GM23338 (cell line): Measurements from ENCODE around the gene DOCK10. TPM values are rescaled to one million over a fixed set of nuclear protein-coding genes. Genes with fewer than 3 reads are reported as not detected.

Experiments
- ATAC-seq: fragments of 200-7000 bp; cut with Tn5 transposase; 3 replicates; pipeline ENCODE4 v1.9.1; 2020
- DNase-seq: peaks from one replicate; pipeline ENCODE4 v3.0.0-alpha.2; 2015; ENCODE audit warnings: low spot score
- H2AFZ ChIP-seq: fragments of 200-600 bp; sonication (generic); 2 replicates; pipeline ENCODE4 v1.8.0; 2016; ENCODE audit warnings: antibody characterized with exemption, mild to moderate bottlenecking, moderate library complexity
- H3F3A ChIP-seq: fragments of 200-600 bp; sonication (generic); replicated peaks from 2 replicates; pipeline ENCODE4 v1.8.0; 2017; ENCODE audit warnings: antibody characterized with exemption, mixed run types, low read depth
- H3K27ac ChIP-seq: fragments of 200-600 bp; sonication (generic); 2 replicates; pipeline ENCODE4 v1.6.1; 2016; ENCODE audit warnings: low read depth
- H3K27me3 ChIP-seq: fragments of 200-600 bp; sonication (generic); 2 replicates; pipeline ENCODE4 v1.8.0; 2016; ENCODE audit warnings: mild to moderate bottlenecking, mixed run types, moderate library complexity; ENCODE audit not compliant: insufficient read depth
- H3K36me3 ChIP-seq: fragments of 200-600 bp; sonication (generic); 2 replicates; pipeline ENCODE4 v1.8.0; 2016; ENCODE audit warnings: mild to moderate bottlenecking; ENCODE audit not compliant: insufficient read depth
- H3K4me1 ChIP-seq: fragments of 200-600 bp; sonication (generic); 2 replicates; pipeline ENCODE4 v1.8.0; 2016; ENCODE audit warnings: mild to moderate bottlenecking, moderate library complexity; ENCODE audit not compliant: insufficient read depth
- H3K4me2 ChIP-seq: fragments of 200-600 bp; sonication (generic); 2 replicates; pipeline ENCODE4 v1.7.1; 2017; ENCODE audit warnings: mixed run types
- H3K4me3 ChIP-seq: fragments of 200-600 bp; sonication (generic); 2 replicates; pipeline ENCODE4 v1.6.1; 2016; ENCODE audit warnings: mixed run types
- H3K79me2 ChIP-seq: fragments of 200-600 bp; sonication (generic); replicated peaks from 2 replicates; pipeline ENCODE4 v1.8.0; 2017; ENCODE audit warnings: mild to moderate bottlenecking; ENCODE audit not compliant: insufficient read depth
- H3K9me2 ChIP-seq: fragments of 200-600 bp; sonication (generic); 2 replicates; pipeline ENCODE4 v1.8.0; 2017; ENCODE audit not compliant: insufficient read depth
- H4K20me1 ChIP-seq: fragments of 200-600 bp; sonication (generic); replicated peaks from 2 replicates; pipeline ENCODE4 v1.8.0; 2017; ENCODE audit warnings: mild to moderate bottlenecking; ENCODE audit not compliant: insufficient read depth
- H3K27ac Mint-ChIP-seq: 2 replicates; pipeline ENCODE4 v1.8.0; 2020; ENCODE audit warnings: inconsistent platforms, mild to moderate bottlenecking, moderate library complexity, mixed read lengths
- H3K27me3 Mint-ChIP-seq: 3 replicates; pipeline ENCODE4 v1.8.0; 2022; ENCODE audit warnings: low read depth, mild to moderate bottlenecking, moderate library complexity, mixed read lengths, inconsistent platforms; ENCODE audit not compliant: insufficient read depth, poor library complexity
- H3K36me3 Mint-ChIP-seq: 3 replicates; pipeline ENCODE4 v1.8.0; 2021; ENCODE audit warnings: low read depth, mild to moderate bottlenecking, inconsistent platforms, moderate library complexity, mixed read lengths
- H3K4me1 Mint-ChIP-seq: 3 replicates; pipeline ENCODE4 v1.8.0; 2020; ENCODE audit warnings: mild to moderate bottlenecking, inconsistent platforms, mixed read lengths
- H3K4me3 Mint-ChIP-seq: 3 replicates; pipeline ENCODE4 v1.8.0; 2021; ENCODE audit warnings: moderate library complexity, mild to moderate bottlenecking, inconsistent platforms, mixed read lengths
- H3K9me3 Mint-ChIP-seq: 3 replicates; pipeline ENCODE4 v1.8.0; 2020; ENCODE audit warnings: moderate library complexity, mild to moderate bottlenecking, inconsistent platforms, mixed read lengths
- CREB1 ChIP-seq: fragments of 250-450 bp; sonication (Bioruptor Pico); IDR thresholded peaks from 2 replicates; pipeline ENCODE4 v1.5.0; 2020; ENCODE audit warnings: low read depth, mild to moderate bottlenecking, moderate library complexity
- JUNB ChIP-seq: IDR thresholded peaks from one replicate; pipeline ENCODE4 v1.6.1; 2016; ENCODE audit warnings: antibody characterized with exemption; ENCODE audit not compliant: unreplicated experiment
- NANOG ChIP-seq: IDR thresholded peaks from 2 replicates; pipeline ENCODE4 v1.6.1; 2016; ENCODE audit warnings: antibody characterized with exemption, borderline replicate concordance
- POLR2AphosphoS5 ChIP-seq: IDR thresholded peaks from 2 replicates; pipeline ENCODE4 v1.6.1; 2016; ENCODE audit warnings: antibody characterized with exemption, low read depth
- ZNF114 ChIP-seq: fragments of 250-450 bp; sonication (Bioruptor Pico); IDR thresholded peaks from 2 replicates; pipeline ENCODE4 v1.5.0; 2020; ENCODE audit warnings: mild to moderate bottlenecking, moderate library complexity
- polyA plus RNA-seq: library from polyadenylated mRNA; unstranded; fragments of >200 nt; fragmentation: Nextera tagmentation; extraction: Ambion mirVana; gene quantifications from 2 replicates; pipeline ENCODE4 v1.2.1, GENCODE V29; 2016
- total RNA-seq: library from RNA; depleted of rRNA; stranded (reverse); fragments of >200 nt; shearing (Covaris generic); gene quantifications from 2 replicates; pipeline ENCODE4 v1.2.3, GENCODE V29; 2014
- TF ChIP-seq, protein P1 (sequence below): IDR thresholded peaks from 2 replicates; pipeline ENCODE4 v1.6.1; 2016; ENCODE audit warnings: antibody characterized with exemption
- TF ChIP-seq, protein P2 (sequence below): IDR thresholded peaks from one replicate; pipeline ENCODE4 v1.6.1; 2018; ENCODE audit warnings: antibody characterized with exemption; ENCODE audit not compliant: unreplicated experiment

Gene DOCK10
- total and polyA plus RNA-seq, 2 experiments from 2014 or later: 1.0 to 1.7 TPM

DNA sequence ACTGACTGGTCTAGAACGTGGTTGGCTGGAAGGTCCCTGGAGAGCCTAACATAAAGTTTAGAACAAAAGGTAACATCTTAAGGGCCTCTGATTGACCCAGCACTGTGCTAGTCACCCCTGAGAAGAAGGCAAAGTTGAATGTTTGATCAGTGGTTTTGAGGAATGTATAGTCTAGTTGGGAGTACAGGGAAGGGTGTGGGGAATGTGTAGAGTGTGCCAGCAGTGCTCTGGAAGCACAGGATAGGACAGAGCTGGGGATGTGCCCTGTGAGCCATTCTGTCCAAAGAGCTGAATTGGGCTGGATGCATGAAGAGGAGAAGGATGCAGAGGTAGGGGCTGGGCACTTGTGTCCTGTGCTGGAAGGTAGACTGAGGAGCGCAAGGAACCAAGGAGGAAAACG, 41.0 kb upstream of the DOCK10 start:
- no peak overlapping the region for H3K4me3 Mint-ChIP-seq
- no peaks in the 10 kb centered on the region; the same call in 2 of the 3 replicates for H3K4me1 Mint-ChIP-seq

DNA sequence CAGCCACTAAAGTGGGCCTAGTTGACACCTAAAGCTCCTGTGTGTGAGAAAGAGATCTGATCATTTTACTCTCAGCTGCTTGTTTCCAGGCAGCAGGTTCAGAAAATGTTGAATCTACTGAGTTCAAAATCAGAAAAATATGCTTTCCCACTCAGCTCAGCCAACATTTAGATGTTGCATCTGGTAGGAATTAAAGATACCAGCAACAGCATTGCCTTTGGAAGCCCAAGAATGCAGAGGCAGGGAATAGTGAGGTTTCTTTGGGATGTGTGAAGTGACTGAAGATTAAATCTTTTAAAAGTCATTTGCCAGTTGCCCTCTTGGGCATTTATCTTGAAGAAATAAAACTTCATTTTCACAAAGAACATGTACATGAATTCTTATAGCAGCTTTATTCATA, 33.9 kb upstream of the DOCK10 start:
- Histone ChIP-seq H2AFZ (no peak overlapping the region), H3F3A (no peaks in the 10 kb centered on the region), H3K79me2 (no peaks in the 10 kb centered on the region), H3K4me3 (no peak overlapping the region), H3K4me2 (no peak overlapping the region), H3K27ac (no peak overlapping the region), H3K36me3 (no peaks in the 10 kb centered on the region), H3K4me1 (peaks cover 16% of the 10 kb centered on the region; the same call in 1 of the 2 replicates), H3K27me3 (no peaks in the 10 kb centered on the region), H3K9me2 (peaks cover 9% of the 10 kb centered on the region; the same call in 1 of the 2 replicates), H4K20me1 (no peaks in the 10 kb centered on the region)
- Mint-ChIP-seq H3K4me3 (no peak overlapping the region), H3K4me1 (peaks cover 21% of the 10 kb centered on the region), H3K27me3 (peaks cover 4% of the 10 kb centered on the region), H3K27ac (no peak overlapping the region), H3K9me3 (no peaks in the 10 kb centered on the region), H3K36me3 (no peaks in the 10 kb centered on the region)
- TF ChIP-seq, protein P1, sequence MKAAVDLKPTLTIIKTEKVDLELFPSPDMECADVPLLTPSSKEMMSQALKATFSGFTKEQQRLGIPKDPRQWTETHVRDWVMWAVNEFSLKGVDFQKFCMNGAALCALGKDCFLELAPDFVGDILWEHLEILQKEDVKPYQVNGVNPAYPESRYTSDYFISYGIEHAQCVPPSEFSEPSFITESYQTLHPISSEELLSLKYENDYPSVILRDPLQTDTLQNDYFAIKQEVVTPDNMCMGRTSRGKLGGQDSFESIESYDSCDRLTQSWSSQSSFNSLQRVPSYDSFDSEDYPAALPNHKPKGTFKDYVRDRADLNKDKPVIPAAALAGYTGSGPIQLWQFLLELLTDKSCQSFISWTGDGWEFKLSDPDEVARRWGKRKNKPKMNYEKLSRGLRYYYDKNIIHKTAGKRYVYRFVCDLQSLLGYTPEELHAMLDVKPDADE: no peak
- TF ChIP-seq NANOG (no peak), ZNF114 (CRISPR knock-in tag) (no peak), CREB1 (CRISPR knock-in tag) (no peak), JUNB (no peak), POLR2AphosphoS5 (no peak)
- TF ChIP-seq, protein P2, sequence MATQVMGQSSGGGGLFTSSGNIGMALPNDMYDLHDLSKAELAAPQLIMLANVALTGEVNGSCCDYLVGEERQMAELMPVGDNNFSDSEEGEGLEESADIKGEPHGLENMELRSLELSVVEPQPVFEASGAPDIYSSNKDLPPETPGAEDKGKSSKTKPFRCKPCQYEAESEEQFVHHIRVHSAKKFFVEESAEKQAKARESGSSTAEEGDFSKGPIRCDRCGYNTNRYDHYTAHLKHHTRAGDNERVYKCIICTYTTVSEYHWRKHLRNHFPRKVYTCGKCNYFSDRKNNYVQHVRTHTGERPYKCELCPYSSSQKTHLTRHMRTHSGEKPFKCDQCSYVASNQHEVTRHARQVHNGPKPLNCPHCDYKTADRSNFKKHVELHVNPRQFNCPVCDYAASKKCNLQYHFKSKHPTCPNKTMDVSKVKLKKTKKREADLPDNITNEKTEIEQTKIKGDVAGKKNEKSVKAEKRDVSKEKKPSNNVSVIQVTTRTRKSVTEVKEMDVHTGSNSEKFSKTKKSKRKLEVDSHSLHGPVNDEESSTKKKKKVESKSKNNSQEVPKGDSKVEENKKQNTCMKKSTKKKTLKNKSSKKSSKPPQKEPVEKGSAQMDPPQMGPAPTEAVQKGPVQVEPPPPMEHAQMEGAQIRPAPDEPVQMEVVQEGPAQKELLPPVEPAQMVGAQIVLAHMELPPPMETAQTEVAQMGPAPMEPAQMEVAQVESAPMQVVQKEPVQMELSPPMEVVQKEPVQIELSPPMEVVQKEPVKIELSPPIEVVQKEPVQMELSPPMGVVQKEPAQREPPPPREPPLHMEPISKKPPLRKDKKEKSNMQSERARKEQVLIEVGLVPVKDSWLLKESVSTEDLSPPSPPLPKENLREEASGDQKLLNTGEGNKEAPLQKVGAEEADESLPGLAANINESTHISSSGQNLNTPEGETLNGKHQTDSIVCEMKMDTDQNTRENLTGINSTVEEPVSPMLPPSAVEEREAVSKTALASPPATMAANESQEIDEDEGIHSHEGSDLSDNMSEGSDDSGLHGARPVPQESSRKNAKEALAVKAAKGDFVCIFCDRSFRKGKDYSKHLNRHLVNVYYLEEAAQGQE: no peak
- ATAC-seq: no peak
- DNase-seq: no peak

More for the DNA sequence above, 41.0 kb upstream of the DOCK10 start:
- H3K27ac Mint-ChIP-seq: no peak overlapping the region
- ATAC-seq (no peak), DNase-seq (no peak)
- H3K79me2 ChIP-seq: no peaks in the 10 kb centered on the region
- no peaks in the 10 kb centered on the region for H4K20me1 ChIP-seq
- no peaks in the 10 kb centered on the region for H3K9me3 Mint-ChIP-seq
- no peak overlapping the region for H3K4me2 ChIP-seq
- no peaks in the 10 kb centered on the region for H3K4me1 ChIP-seq
- H3K27ac ChIP-seq: no peak overlapping the region
- no peaks in the 10 kb centered on the region for H3K36me3 ChIP-seq
- H3F3A ChIP-seq: no peaks in the 10 kb centered on the region
- no peaks in the 10 kb centered on the region for H3K36me3 Mint-ChIP-seq
- no peaks in the 10 kb centered on the region for H3K27me3 Mint-ChIP-seq
- no peaks in the 10 kb centered on the region for H3K9me2 ChIP-seq
- no peak for TF ChIP-seq CREB1 (CRISPR knock-in tag)
- TF ChIP-seq, protein P1: no peak
- no peaks in the 10 kb centered on the region for H3K27me3 ChIP-seq
- no peak overlapping the region for H3K4me3 ChIP-seq
- H2AFZ ChIP-seq: no peak overlapping the region
